ENCODE results near the gene MAPT.

- TF ChIP-seq, protein P1, sequence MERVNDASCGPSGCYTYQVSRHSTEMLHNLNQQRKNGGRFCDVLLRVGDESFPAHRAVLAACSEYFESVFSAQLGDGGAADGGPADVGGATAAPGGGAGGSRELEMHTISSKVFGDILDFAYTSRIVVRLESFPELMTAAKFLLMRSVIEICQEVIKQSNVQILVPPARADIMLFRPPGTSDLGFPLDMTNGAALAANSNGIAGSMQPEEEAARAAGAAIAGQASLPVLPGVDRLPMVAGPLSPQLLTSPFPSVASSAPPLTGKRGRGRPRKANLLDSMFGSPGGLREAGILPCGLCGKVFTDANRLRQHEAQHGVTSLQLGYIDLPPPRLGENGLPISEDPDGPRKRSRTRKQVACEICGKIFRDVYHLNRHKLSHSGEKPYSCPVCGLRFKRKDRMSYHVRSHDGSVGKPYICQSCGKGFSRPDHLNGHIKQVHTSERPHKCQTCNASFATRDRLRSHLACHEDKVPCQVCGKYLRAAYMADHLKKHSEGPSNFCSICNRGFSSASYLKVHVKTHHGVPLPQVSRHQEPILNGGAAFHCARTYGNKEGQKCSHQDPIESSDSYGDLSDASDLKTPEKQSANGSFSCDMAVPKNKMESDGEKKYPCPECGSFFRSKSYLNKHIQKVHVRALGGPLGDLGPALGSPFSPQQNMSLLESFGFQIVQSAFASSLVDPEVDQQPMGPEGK (CRISPR knock-in tag; IDR thresholded peaks at IDR 0.05; ENCODE audit: borderline replicate concordance), result no peak
- no peak for TF ChIP-seq CSDC2 (CRISPR knock-in tag; IDR thresholded peaks at IDR 0.05)
- TF ChIP-seq ARNTL (CRISPR knock-in tag; IDR thresholded peaks at IDR 0.05; ENCODE audit: borderline replicate concordance, low read depth), result no peak
- no peak for TF ChIP-seq TOX (CRISPR knock-in tag; IDR thresholded peaks at IDR 0.05; ENCODE audit: borderline replicate concordance)
- no peak for TF ChIP-seq PPARA (CRISPR knock-in tag; IDR thresholded peaks at IDR 0.05; ENCODE audit: borderline replicate concordance)
- no peak for TF ChIP-seq ZFP3 (CRISPR knock-in tag; IDR thresholded peaks at IDR 0.05)
- no peak for TF ChIP-seq RARB (CRISPR knock-in tag; IDR thresholded peaks at IDR 0.05)
- TF ChIP-seq ZFP30 (CRISPR knock-in tag; IDR thresholded peaks at IDR 0.05), result no peak
- TF ChIP-seq, protein P2, sequence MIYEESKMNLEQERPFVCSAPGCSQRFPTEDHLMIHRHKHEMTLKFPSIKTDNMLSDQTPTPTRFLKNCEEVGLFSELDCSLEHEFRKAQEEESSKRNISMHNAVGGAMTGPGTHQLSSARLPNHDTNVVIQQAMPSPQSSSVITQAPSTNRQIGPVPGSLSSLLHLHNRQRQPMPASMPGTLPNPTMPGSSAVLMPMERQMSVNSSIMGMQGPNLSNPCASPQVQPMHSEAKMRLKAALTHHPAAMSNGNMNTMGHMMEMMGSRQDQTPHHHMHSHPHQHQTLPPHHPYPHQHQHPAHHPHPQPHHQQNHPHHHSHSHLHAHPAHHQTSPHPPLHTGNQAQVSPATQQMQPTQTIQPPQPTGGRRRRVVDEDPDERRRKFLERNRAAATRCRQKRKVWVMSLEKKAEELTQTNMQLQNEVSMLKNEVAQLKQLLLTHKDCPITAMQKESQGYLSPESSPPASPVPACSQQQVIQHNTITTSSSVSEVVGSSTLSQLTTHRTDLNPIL (CRISPR knock-in tag; IDR thresholded peaks at IDR 0.05; ENCODE audit: low read depth), result no peak
- TF ChIP-seq BACH2 (CRISPR knock-in tag; IDR thresholded peaks at IDR 0.05; ENCODE audit: borderline replicate concordance), result no peak
- TF ChIP-seq OSR1 (CRISPR knock-in tag; IDR thresholded peaks at IDR 0.05), result no peak
- no peak for TF ChIP-seq ESRRG (CRISPR knock-in tag; IDR thresholded peaks at IDR 0.05)
- no peak for TF ChIP-seq POU6F1 (CRISPR knock-in tag; IDR thresholded peaks at IDR 0.05; ENCODE audit: borderline replicate concordance, low read depth)
- TF ChIP-seq, protein P3, sequence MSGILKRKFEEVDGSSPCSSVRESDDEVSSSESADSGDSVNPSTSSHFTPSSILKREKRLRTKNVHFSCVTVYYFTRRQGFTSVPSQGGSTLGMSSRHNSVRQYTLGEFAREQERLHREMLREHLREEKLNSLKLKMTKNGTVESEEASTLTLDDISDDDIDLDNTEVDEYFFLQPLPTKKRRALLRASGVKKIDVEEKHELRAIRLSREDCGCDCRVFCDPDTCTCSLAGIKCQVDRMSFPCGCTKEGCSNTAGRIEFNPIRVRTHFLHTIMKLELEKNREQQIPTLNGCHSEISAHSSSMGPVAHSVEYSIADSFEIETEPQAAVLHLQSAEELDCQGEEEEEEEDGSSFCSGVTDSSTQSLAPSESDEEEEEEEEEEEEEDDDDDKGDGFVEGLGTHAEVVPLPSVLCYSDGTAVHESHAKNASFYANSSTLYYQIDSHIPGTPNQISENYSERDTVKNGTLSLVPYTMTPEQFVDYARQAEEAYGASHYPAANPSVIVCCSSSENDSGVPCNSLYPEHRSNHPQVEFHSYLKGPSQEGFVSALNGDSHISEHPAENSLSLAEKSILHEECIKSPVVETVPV (CRISPR knock-in tag; IDR thresholded peaks at IDR 0.05), result no peak
Observed at GRCh38 chr17:46010597-46011186, 116.3 kb downstream of the MAPT start.

Data from SK-N-SH treated with all-trans-retinoic acid at 6 μM for 48 hours (cell line).